HEK293T (cell line): ENCODE results near the gene BBS10.

Source experiments
- BHLHE40 ChIP-seq: fragments of 450-650 bp; IDR thresholded peaks from 2 replicates; pipeline ENCODE4 v1.6.1; 2016; ENCODE audit warnings: mild to moderate bottlenecking, moderate library complexity, borderline replicate concordance
- FOXK2 ChIP-seq: fragments of 450-650 bp; IDR thresholded peaks from 2 replicates; pipeline ENCODE4 v1.6.1; 2016; ENCODE audit warnings: mild to moderate bottlenecking
- FOXM1 ChIP-seq: fragments of 450-650 bp; IDR thresholded peaks from 2 replicates; pipeline ENCODE4 v1.6.1; 2017; ENCODE audit warnings: mild to moderate bottlenecking, borderline replicate concordance

DNA sequence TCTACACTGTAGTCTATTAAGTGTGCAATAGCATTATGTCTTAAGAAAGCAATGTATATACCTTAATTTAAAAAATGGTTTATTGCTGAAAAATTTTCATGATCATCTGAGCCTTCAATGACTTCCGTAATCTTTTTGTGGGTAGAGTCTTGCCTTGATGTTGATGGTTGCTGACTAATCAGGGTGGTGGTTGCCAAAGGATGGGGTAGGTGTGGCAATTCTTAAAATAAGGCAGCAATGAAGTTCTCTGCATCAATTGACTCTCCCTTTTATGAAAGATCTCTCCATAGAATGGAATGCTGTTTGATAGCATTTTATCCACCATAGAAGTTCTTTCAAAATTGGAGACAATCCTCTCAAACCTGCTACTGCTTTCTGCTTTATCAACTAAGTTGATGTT lies 41.1 kb downstream of the BBS10 start:
- TF ChIP-seq FOXK2 = no peak
- TF ChIP-seq BHLHE40 = no peak
- TF ChIP-seq FOXM1 = no peak
